NOMO-1 (cell line): ENCODE results near the gene DNASE1L2.

Experiments
- DNase-seq, 2 experiments: peaks; one replicate each; lab custom pipeline; 2025; ENCODE audit not compliant: unreplicated experiment in 2 of 2; lab: John Stamatoyannopoulos, UW

The DNASE1L2 gene

GRCh38 chr16:2284001-2284770 lies 47.9 kb downstream of the DNASE1L2 start:
- no peak for DNase-seq

DNA sequence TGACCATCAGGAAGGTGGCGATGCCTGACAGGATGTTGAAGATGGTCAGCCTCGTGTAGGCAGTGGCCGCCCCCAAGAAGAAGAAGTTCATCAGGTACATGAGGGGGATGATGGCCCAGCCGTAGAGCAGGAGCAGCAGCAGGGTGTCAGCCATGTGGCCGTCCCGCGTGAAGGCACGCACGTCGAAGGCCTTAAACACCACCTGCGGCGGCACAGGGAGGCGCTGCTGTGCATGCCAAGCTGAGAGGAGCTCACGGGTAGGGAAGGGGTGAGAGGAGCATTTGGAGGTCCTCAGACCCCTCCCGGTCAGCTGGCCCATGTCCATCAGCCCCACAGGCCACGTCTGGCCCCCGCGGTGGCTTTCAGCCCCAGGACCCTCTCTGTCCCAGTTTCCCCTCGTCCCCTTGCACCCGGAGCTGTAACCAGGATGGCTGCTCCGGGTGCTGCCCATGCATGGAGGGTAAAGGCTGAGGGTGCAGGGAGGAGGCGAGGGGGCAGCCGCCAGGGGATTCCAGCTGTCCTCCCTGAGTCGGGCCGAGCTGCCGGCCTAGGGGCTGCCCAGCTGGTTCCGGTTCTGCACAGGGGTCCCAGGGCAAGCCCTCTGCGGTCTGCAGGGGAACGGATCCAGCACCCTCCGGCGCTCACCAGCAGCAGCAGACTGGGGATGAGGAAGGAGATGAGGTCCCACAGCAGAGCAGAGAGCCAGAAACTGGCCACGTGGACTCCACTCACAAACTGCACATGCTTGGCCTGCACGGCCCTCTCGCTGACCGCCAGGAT lies 48.7 kb downstream of the DNASE1L2 start:
- no peak for DNase-seq

- DNase-seq, result no peak
Measured at GRCh38 chr16:2285731-2286191, 49.5 kb downstream of the DNASE1L2 start.

DNA sequence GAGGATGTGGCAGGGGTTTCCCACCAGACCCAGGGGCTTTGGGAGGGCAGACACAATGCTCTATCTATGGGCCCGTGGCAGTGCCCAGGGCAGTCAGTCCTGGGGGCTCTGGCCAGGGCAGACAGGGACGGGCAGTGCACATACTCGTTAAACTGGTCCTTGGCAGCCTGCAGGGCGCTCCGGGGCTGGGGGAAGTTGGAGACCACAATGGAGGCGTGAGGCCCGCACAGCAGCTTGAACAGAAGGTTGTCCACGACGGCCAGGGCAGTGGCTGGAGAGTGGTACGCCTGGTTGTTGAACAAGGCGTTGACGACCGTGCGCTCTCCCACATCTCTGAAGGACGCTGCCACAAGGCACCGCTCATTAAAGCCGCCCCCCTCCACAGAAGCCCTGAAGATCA lies 50.3 kb downstream of the DNASE1L2 start:
- no peak for DNase-seq

DNA sequence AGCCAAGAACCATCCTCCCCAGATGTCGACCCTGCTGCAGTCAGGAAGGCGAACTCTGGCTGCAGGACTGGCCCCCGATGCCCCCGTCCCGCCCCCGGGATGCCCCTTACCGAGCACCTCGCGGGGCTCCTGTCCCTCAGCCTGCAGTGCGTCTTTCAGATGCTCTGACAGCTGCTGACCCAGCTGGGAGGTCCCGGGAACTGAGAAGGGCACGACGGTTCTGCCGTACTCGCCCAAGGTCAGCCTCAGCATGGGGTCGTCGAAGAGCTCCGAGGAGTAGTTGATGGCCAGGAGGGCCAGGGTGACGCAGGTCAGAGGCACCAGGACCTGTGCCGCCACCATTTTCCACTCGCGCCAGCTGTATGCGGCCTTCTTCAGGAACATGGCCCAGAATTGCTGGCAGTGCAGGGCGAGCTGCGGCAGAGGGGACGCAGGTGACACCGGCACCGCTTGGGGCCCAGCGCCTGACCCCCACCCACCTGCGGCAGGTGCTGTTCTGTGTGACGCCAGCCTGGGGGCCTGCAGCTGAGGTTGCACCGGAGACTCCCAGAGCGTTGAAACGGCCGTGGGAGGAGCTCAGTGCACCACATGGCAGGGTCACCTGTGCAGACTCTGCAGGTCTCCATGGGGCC lies 51.8 kb downstream of the DNASE1L2 start:
- no peak for DNase-seq
